Rectal smooth muscle tissue (tissue), 1 donor: ENCODE measurements around the gene TRPV2.
A peak's percentile ranks its signal among the peaks of the same experiment; 100 is the strongest.

Experiments
- H3K27ac ChIP-seq: one replicate; pipeline ENCODE4 v1.7.0; 2013; ENCODE audit warnings: low read depth, low read length, inconsistent platforms
- H3K27me3 ChIP-seq: one replicate; pipeline ENCODE4 v1.7.0; 2013; ENCODE audit warnings: low read length; ENCODE audit not compliant: control insufficient read depth, insufficient read depth
- H3K36me3 ChIP-seq: one replicate; pipeline ENCODE4 v1.7.0; 2013; ENCODE audit warnings: low read length; ENCODE audit not compliant: control insufficient read depth, insufficient read depth
- H3K4me1 ChIP-seq: one replicate; pipeline ENCODE4 v1.7.0; 2013; ENCODE audit warnings: low read length; ENCODE audit not compliant: control insufficient read depth, insufficient read depth
- H3K4me3 ChIP-seq: one replicate; pipeline ENCODE4 v1.7.0; 2013; ENCODE audit warnings: low read length
- H3K9ac ChIP-seq: one replicate; pipeline ENCODE4 v1.7.0; 2013; ENCODE audit warnings: low read length

The TRPV2 gene

GRCh38 chr17:16415031-16415924 is at the start of gene TRPV2:
TSS of gene TRPV2 (plus strand) at chr17:16415571. CDS start at chr17:16417669, 2,098 bp downstream.
- Histone ChIP-seq H3K9ac (peak within 1 kb of the TSS; percentile 68), H3K36me3 (peaks cover 9% of the 10 kb centered on the region), H3K27ac (peak within 1 kb of the TSS; percentile 53), H3K4me3 (peak within 1 kb of the TSS; percentile 77), H3K27me3 (no peaks in the 10 kb centered on the region), H3K4me1 (peaks cover 3% of the 10 kb centered on the region)

GRCh38 chr17:16371742-16372141 is 43.6 kb upstream of the TRPV2 start:
- no peaks in the 10 kb centered on the region for H3K36me3 ChIP-seq
- no peak overlapping the region for H3K4me3 ChIP-seq
- no peak overlapping the region for H3K27ac ChIP-seq
- no peaks in the 10 kb centered on the region for H3K27me3 ChIP-seq
- H3K9ac ChIP-seq, result no peak overlapping the region
- no peaks in the 10 kb centered on the region for H3K4me1 ChIP-seq

- Histone ChIP-seq H3K27me3 (no peaks in the 10 kb centered on the region), H3K9ac (no peak overlapping the region), H3K36me3 (no peaks in the 10 kb centered on the region), H3K27ac (no peak overlapping the region), H3K4me1 (no peaks in the 10 kb centered on the region), H3K4me3 (no peak overlapping the region)
Observed at GRCh38 chr17:16374146-16374938, 41.0 kb upstream of the TRPV2 start.

GRCh38 chr17:16377941-16378341 is 37.4 kb upstream of the TRPV2 start:
- Histone ChIP-seq H3K4me1 (peaks cover 3% of the 10 kb centered on the region), H3K27ac (no peak overlapping the region), H3K4me3 (no peak overlapping the region), H3K9ac (no peak overlapping the region), H3K36me3 (peaks cover 3% of the 10 kb centered on the region), H3K27me3 (no peaks in the 10 kb centered on the region)

- H3K4me1 ChIP-seq, result peaks cover 3% of the 10 kb centered on the region
- H3K36me3 ChIP-seq, result peaks cover 7% of the 10 kb centered on the region
- H3K27ac ChIP-seq, result no peak overlapping the region
- H3K4me3 ChIP-seq, result no peak overlapping the region
- H3K27me3 ChIP-seq, result no peaks in the 10 kb centered on the region
- no peak overlapping the region for H3K9ac ChIP-seq
Observed at GRCh38 chr17:16378636-16379282, 36.6 kb upstream of the TRPV2 start.

- Histone ChIP-seq H3K36me3 (peaks cover 7% of the 10 kb centered on the region), H3K27ac (no peak overlapping the region), H3K9ac (no peak overlapping the region), H3K4me1 (peaks cover 5% of the 10 kb centered on the region), H3K4me3 (no peak overlapping the region), H3K27me3 (no peaks in the 10 kb centered on the region)
Observed at GRCh38 chr17:16379654-16380053, 35.7 kb upstream of the TRPV2 start.

- Histone ChIP-seq H3K36me3 (peaks cover 7% of the 10 kb centered on the region), H3K4me1 (peaks cover 5% of the 10 kb centered on the region), H3K27me3 (no peaks in the 10 kb centered on the region), H3K4me3 (peak within 1 kb of the TSS; percentile 88), H3K9ac (peak within 1 kb of the TSS; percentile 96), H3K27ac (peak within 1 kb of the TSS; percentile 87)
Observed at GRCh38 chr17:16380640-16381495, 34.5 kb upstream of the TRPV2 start, which contains the start of gene UBB. TSS of gene UBB (plus strand) at chr17:16381091. CDS start at chr17:16381908, 817 bp downstream.

- peak overlapping the region; percentile 88 for H3K4me3 ChIP-seq
- peak overlapping the region; percentile 96 for H3K9ac ChIP-seq
- H3K27ac ChIP-seq, result peak overlapping the region; percentile 87
- peaks cover 7% of the 10 kb centered on the region for H3K36me3 ChIP-seq
- H3K27me3 ChIP-seq, result no peaks in the 10 kb centered on the region
- peaks cover 5% of the 10 kb centered on the region for H3K4me1 ChIP-seq
Observed at GRCh38 chr17:16381496-16381820, 33.9 kb upstream of the TRPV2 start.

- no peak overlapping the region for H3K27ac ChIP-seq
- no peaks in the 10 kb centered on the region for H3K27me3 ChIP-seq
- no peak overlapping the region for H3K4me3 ChIP-seq
- H3K36me3 ChIP-seq, result peaks cover 7% of the 10 kb centered on the region
- H3K4me1 ChIP-seq, result peaks cover 5% of the 10 kb centered on the region
- H3K9ac ChIP-seq, result no peak overlapping the region
Observed at GRCh38 chr17:16383216-16383615, 32.2 kb upstream of the TRPV2 start.

- H3K9ac ChIP-seq, result no peak overlapping the region
Observed at GRCh38 chr17:16383772-16384287, 31.5 kb upstream of the TRPV2 start.

GRCh38 chr17:16384557-16384956 is 30.8 kb upstream of the TRPV2 start:
- H3K4me1 ChIP-seq, result peaks cover 5% of the 10 kb centered on the region
- no peak overlapping the region for H3K4me3 ChIP-seq
- peaks cover 7% of the 10 kb centered on the region for H3K36me3 ChIP-seq
- no peak overlapping the region for H3K27ac ChIP-seq
- no peak overlapping the region for H3K9ac ChIP-seq
- H3K27me3 ChIP-seq, result no peaks in the 10 kb centered on the region

More at GRCh38 chr17:16383772-16384287, 31.5 kb upstream of the TRPV2 start:
- H3K27me3 ChIP-seq, result no peaks in the 10 kb centered on the region
- H3K4me3 ChIP-seq, result no peak overlapping the region
- no peak overlapping the region for H3K27ac ChIP-seq
- H3K4me1 ChIP-seq, result peaks cover 5% of the 10 kb centered on the region
- H3K36me3 ChIP-seq, result peaks cover 7% of the 10 kb centered on the region
